IMR-90 (cell line): ENCODE measurements around the gene BGLAP. TPM values are rescaled to one million over a fixed set of nuclear protein-coding genes. Genes with fewer than 3 reads are reported as not detected.

ENCODE experiments used
- ATAC-seq: fragments of 200-7000 bp; cut with Tn5 transposase; 2 replicates; pipeline ENCODE4 v1.9.1; 2020; ENCODE audit warnings: low read depth, mild to moderate bottlenecking, moderate library complexity
- BruUV-seq: library from RNA; stranded (reverse); fragments of 400-500 nt; replicated peaks from 2 replicates; lab custom pipeline; 2021; lab: Mats Ljungman, UMichigan
- CTCF ChIA-PET: fragments of 300-600 bp; formaldehyde crosslinking; extraction: SDS; loops from one replicate; lab custom pipeline; 2021; ENCODE audit warnings: antibody characterized with exemption; lab: Yijun Ruan, JAX
- POLR2A ChIA-PET: fragments of 300-600 bp; sonication (Branson Sonifier 250); formaldehyde crosslinking; loops from one replicate; lab custom pipeline; 2022; ENCODE audit warnings: antibody characterized with exemption; ENCODE audit not compliant: unreplicated experiment; lab: Charles Lee
- DNase-seq: peaks from one replicate; pipeline ENCODE4 v3.0.0; 2013
- H2AFZ ChIP-seq: replicated peaks from 2 replicates; pipeline ENCODE3; 2013; ENCODE audit warnings: low read length, mild to moderate bottlenecking; ENCODE audit not compliant: poor library complexity
- H2AK5ac ChIP-seq: 2 replicates; pipeline ENCODE4 v1.6.1; 2013; ENCODE audit warnings: low read depth, low read length, inconsistent platforms
- H2AK9ac ChIP-seq: replicated peaks from 2 replicates; pipeline ENCODE3; 2013; ENCODE audit warnings: mild to moderate bottlenecking, low read depth, low read length, moderate library complexity; ENCODE audit not compliant: poor library complexity
- H2BK120ac ChIP-seq: 2 replicates; pipeline ENCODE4 v1.6.1; 2013; ENCODE audit warnings: low read depth, low read length, inconsistent platforms
- H2BK15ac ChIP-seq: 3 replicates; pipeline ENCODE4 v1.6.1; 2013; ENCODE audit warnings: low read depth, low read length, inconsistent platforms
- H2BK20ac ChIP-seq: 2 replicates; pipeline ENCODE4 v1.6.1; 2013; ENCODE audit warnings: low read depth, mild to moderate bottlenecking, inconsistent platforms, low read length, moderate library complexity
- H2BK5ac ChIP-seq: 2 replicates; pipeline ENCODE4 v1.6.1; 2013; ENCODE audit warnings: mild to moderate bottlenecking, low read depth, low read length, inconsistent platforms; ENCODE audit not compliant: poor library complexity, severe bottlenecking
- H3K14ac ChIP-seq: replicated peaks from 2 replicates; pipeline ENCODE4 v1.6.1; 2013; ENCODE audit warnings: low read depth, low read length, inconsistent platforms
- H3K18ac ChIP-seq: 2 replicates; pipeline ENCODE4 v1.6.1; 2013; ENCODE audit warnings: low read depth, low read length, control low read depth
- H3K23ac ChIP-seq: 2 replicates; pipeline ENCODE4 v1.6.1; 2013; ENCODE audit warnings: low read depth, low read length, inconsistent platforms
- H3K27ac ChIP-seq: 2 replicates; pipeline ENCODE4 v1.5.1; 2013; ENCODE audit warnings: mild to moderate bottlenecking, control low read depth, low read length; ENCODE audit not compliant: insufficient read depth
- H3K27me3 ChIP-seq: 2 replicates; pipeline ENCODE4 v1.6.1; 2013; ENCODE audit warnings: low read length; ENCODE audit not compliant: control insufficient read depth, insufficient read depth
- H3K36me3 ChIP-seq: 2 replicates; pipeline ENCODE4 v1.6.1; 2013; ENCODE audit warnings: low read length, mixed read lengths; ENCODE audit not compliant: control insufficient read depth, insufficient read depth
- H3K4ac ChIP-seq: 2 replicates; pipeline ENCODE4 v1.6.1; 2013; ENCODE audit warnings: low read depth, low read length, inconsistent platforms
- H3K4me1 ChIP-seq: 2 replicates; pipeline ENCODE4 v1.6.1; 2013; ENCODE audit warnings: low read length, mixed read lengths; ENCODE audit not compliant: control insufficient read depth, insufficient read depth
- H3K4me2 ChIP-seq: 2 replicates; pipeline ENCODE4 v1.6.1; 2013; ENCODE audit warnings: low read depth, mild to moderate bottlenecking, control low read depth, low read length, moderate library complexity
- H3K4me3 ChIP-seq: 2 replicates; pipeline ENCODE4 v1.5.1; 2013; ENCODE audit warnings: low read depth, mild to moderate bottlenecking, control low read depth, low read length, moderate library complexity; ENCODE audit not compliant: insufficient read depth
- H3K56ac ChIP-seq: 2 replicates; pipeline ENCODE4 v1.6.1; 2013; ENCODE audit warnings: low read length, inconsistent platforms; ENCODE audit not compliant: insufficient read depth; ENCODE audit errors: extremely low read depth
- H3K79me1 ChIP-seq, 2 experiments: 2 replicates each; pipeline ENCODE4 v1.6.1; 2013; ENCODE audit warnings: low read length in 2 of 2, inconsistent platforms in 1 of 2, low read depth in 1 of 2
- H3K9ac ChIP-seq: 2 replicates; pipeline ENCODE4 v1.6.1; 2013; ENCODE audit warnings: low read depth, low read length, control low read depth
- H3K9me1 ChIP-seq: 2 replicates; pipeline ENCODE4 v1.6.1; 2013; ENCODE audit warnings: low read length, inconsistent platforms; ENCODE audit not compliant: insufficient read depth
- H3K9me3 ChIP-seq: 2 replicates; pipeline ENCODE4 v1.6.1; 2013; ENCODE audit warnings: low read length; ENCODE audit not compliant: control insufficient read depth, insufficient read depth
- H4K20me1 ChIP-seq: 2 replicates; pipeline ENCODE4 v1.6.1; 2013; ENCODE audit warnings: low read length, inconsistent platforms; ENCODE audit not compliant: insufficient read depth
- H4K5ac ChIP-seq: 2 replicates; pipeline ENCODE4 v1.6.1; 2013; ENCODE audit warnings: mild to moderate bottlenecking, low read depth, low read length, control low read depth
- H4K8ac ChIP-seq, 2 experiments: 2 replicates each; pipeline ENCODE4 v1.6.1; 2013; ENCODE audit warnings: low read depth in 2 of 2, low read length in 2 of 2, control low read depth in 1 of 2, inconsistent platforms in 1 of 2
- H4K91ac ChIP-seq: 2 replicates; pipeline ENCODE4 v1.6.1; 2013; ENCODE audit warnings: low read depth, low read length, inconsistent platforms; ENCODE audit not compliant: insufficient read depth
- BHLHE40 ChIP-seq: fragments of 150-350 bp; IDR thresholded peaks from 2 replicates; pipeline ENCODE4 v1.6.1; 2016; ENCODE audit warnings: mild to moderate bottlenecking, low read depth, low read length
- CEBPB ChIP-seq: IDR thresholded peaks from 2 replicates; pipeline ENCODE4 v1.6.1; 2012; ENCODE audit warnings: low read depth, low read length, improper control_type of control experiment
- CTCF ChIP-seq: conservative IDR thresholded peaks from 2 replicates; pipeline ENCODE4 v1.5.1; 2012; ENCODE audit warnings: mild to moderate bottlenecking, low read depth, low read length, improper control_type of control experiment
- FOS ChIP-seq: fragments of 150-350 bp; IDR thresholded peaks from 2 replicates; pipeline ENCODE4 v1.6.1; 2016; ENCODE audit warnings: low read depth, low read length
- MAFK ChIP-seq: IDR thresholded peaks from 2 replicates; pipeline ENCODE4 v1.6.1; 2012; ENCODE audit warnings: low read depth, low read length, improper control_type of control experiment
- NFE2L2 ChIP-seq: fragments of 150-350 bp; IDR thresholded peaks from 2 replicates; pipeline ENCODE4 v1.6.1; 2016; ENCODE audit warnings: low read depth, mild to moderate bottlenecking, low read length
- RAD21 ChIP-seq: IDR thresholded peaks from 2 replicates; pipeline ENCODE4 v1.6.1; 2012; ENCODE audit warnings: low read length, improper control_type of control experiment
- SMC3 ChIP-seq: fragments of 150-350 bp; IDR thresholded peaks from 2 replicates; pipeline ENCODE4 v1.6.1; 2016; ENCODE audit warnings: low read depth, mild to moderate bottlenecking, antibody characterized with exemption, low read length, moderate library complexity
- WGBS, 2 experiments: methylation state at CpG; one replicate each; pipeline versions ENCODE4 v1.1.5 to v1.1.7; 2013; ENCODE audit warnings: missing lambda C conversion rate in 2 of 2; ENCODE audit not compliant: insufficient read length in 1 of 2; ENCODE audit errors: extremely low coverage in 2 of 2; 5-methylcytosine and 5-hydroxymethylcytosine counted together
- dilution Hi-C: fragments of 300-500 bp; cut with HindIII; formaldehyde crosslinking; loops from one replicate; pipeline ENCODE4 v1.14.3; 2018; ENCODE audit warnings: low sequenced_read_pairs; ENCODE audit not compliant: unreplicated experiment
- in situ Hi-C: fragments of 300-500 bp; cut with MboI; formaldehyde crosslinking; loops from 3 replicates; pipeline ENCODE4 v1.14.3; 2019; ENCODE audit warnings: low sequenced_read_pairs, inconsistent platforms, mixed read lengths
- intact Hi-C: fragments of 100-400 bp; cut with micrococcal nuclease; formaldehyde crosslinking; loops from 2 replicates; pipeline ENCODE4 v1.10.0; 2022
- polyA plus RNA-seq, 3 experiments: library from polyadenylated mRNA; depleted of rRNA; stranded (reverse); fragments of >200 nt; gene quantifications; 2 replicates each; pipeline ENCODE4 v1.2.3, GENCODE V29; 2012; ENCODE audit warnings: low replicate concordance in 1 of 3
- total RNA-seq: library from RNA; depleted of rRNA; stranded (reverse); fragments of >200 nt; gene quantifications from 2 replicates; pipeline ENCODE4 v1.2.3, GENCODE V29; 2012

BGLAP gene
- total and polyA plus RNA-seq, 2 of the 4 experiments (the other 2 are of a cell fraction) = 0.67 TPM; not detected in 1

- H3K9me3 ChIP-seq = no peaks in the 10 kb centered on the region
- intact Hi-C loops = no loop called here
- H3K27me3 ChIP-seq = no peaks in the 10 kb centered on the region
- H3K79me1 ChIP-seq = peaks cover 8 to 20% of the 10 kb centered on the region in 2 experiments
- H3K9me1 ChIP-seq = peaks cover 15% of the 10 kb centered on the region
- H3K23ac ChIP-seq = no peak overlapping the region
- H3K4me1 ChIP-seq = peaks cover 13% of the 10 kb centered on the region
- no peak overlapping the region for H3K9ac ChIP-seq
- ATAC-seq (no peak), DNase-seq (no peak)
- H3K27ac ChIP-seq = no peak overlapping the region
- POLR2A ChIA-PET = no interaction called here
- H3K18ac ChIP-seq = no peak overlapping the region
- dilution Hi-C loops = no loop called here
- no peak overlapping the region for H2AK5ac ChIP-seq
- no peak overlapping the region for H2BK20ac ChIP-seq
- H3K4me3 ChIP-seq = no peak overlapping the region
- no CpG with 5 or more reads among the region's 11 CpGs for WGBS, 2 experiments
- H3K36me3 ChIP-seq = peaks cover 16% of the 10 kb centered on the region
- H4K91ac ChIP-seq = no peak overlapping the region
- no TSS peak for BruUV-seq
- H2BK120ac ChIP-seq = no peak overlapping the region
- no peak overlapping the region for H2AK9ac ChIP-seq
- no peak overlapping the region for H4K5ac ChIP-seq
- no peak overlapping the region for H4K8ac ChIP-seq
- no peak overlapping the region for H2BK5ac ChIP-seq
- H2AFZ ChIP-seq = no peak overlapping the region
- H4K20me1 ChIP-seq = peaks cover 7% of the 10 kb centered on the region; the same call in 1 of the 2 replicates
- no peak overlapping the region for H3K14ac ChIP-seq
- in situ Hi-C loops = loop anchor here (5.0 kb wide), 1 partner anchor 83 kb away; no protein-coding TSS in a partner anchor
- CTCF ChIA-PET = no interaction called here
- no peak overlapping the region for H3K4ac ChIP-seq
- no peak overlapping the region for H3K56ac ChIP-seq
- no peak overlapping the region for H2BK15ac ChIP-seq
- TF ChIP-seq MAFK (no peak), NFE2L2 (no peak), CEBPB (no peak), CTCF (no peak), SMC3 (no peak), RAD21 (no peak), FOS (no peak), BHLHE40 (no peak)
- no peak overlapping the region for H3K4me2 ChIP-seq
Measured at GRCh38 chr1:156229809-156230472, 12.0 kb upstream of the BGLAP start.
